Kidney epithelial cell (primary cell): ENCODE data around the gene MRC1. TPM values are rescaled to one million over a fixed set of nuclear protein-coding genes. Genes with fewer than 3 reads are reported as not detected.

Source experiments
- DNase-seq: peaks from one replicate; pipeline ENCODE4 v3.0.0-alpha.2; 2010; ENCODE audit warnings: low read depth
- H3K27me3 ChIP-seq: 2 replicates; pipeline ENCODE4 v1.6.0; 2011; ENCODE audit warnings: low read length; ENCODE audit not compliant: control insufficient read depth, insufficient read depth
- H3K36me3 ChIP-seq: 2 replicates; pipeline ENCODE4 v1.5.1; 2011; ENCODE audit warnings: low read length; ENCODE audit not compliant: control insufficient read depth, insufficient read depth
- H3K4me3 ChIP-seq: 2 replicates; pipeline ENCODE4 v1.5.1; 2011; ENCODE audit warnings: low read depth, mild to moderate bottlenecking, control low read depth, low read length
- total RNA-seq: library from RNA; depleted of rRNA; stranded (reverse); fragments of >200 nt; gene quantifications from 2 replicates; pipeline ENCODE4 v1.2.3, GENCODE V29; 2015
- TF ChIP-seq, protein P1 (sequence below): IDR thresholded peaks from 2 replicates; pipeline ENCODE4 v1.5.1; 2011; ENCODE audit warnings: mild to moderate bottlenecking, moderate library complexity, low read length, control low read depth, inconsistent platforms; ENCODE audit not compliant: insufficient read depth, poor library complexity, severe bottlenecking

The MRC1 gene
- total RNA-seq, 1 donor from 2014 or later = 0.29 TPM

DNA sequence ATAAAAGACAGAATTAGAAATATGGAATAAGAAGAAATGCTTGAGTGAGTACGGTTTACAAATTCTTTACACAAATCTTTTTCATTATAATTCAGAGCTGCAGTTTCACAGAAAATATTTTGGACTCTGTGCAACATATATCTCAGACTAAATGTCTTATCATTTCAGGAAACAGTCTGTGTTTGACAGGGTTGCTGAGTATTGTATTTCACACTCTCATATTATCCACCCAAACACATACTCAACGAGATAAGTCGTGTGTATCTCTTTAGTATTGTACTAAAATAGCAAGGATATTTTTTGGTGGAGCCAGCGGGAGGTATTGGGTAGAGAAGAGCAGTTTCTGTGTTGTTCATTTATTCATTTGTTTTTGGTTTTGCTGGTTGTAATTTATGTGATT, 103.6 kb downstream of the MRC1 start:
- no peak for DNase-seq
- Histone ChIP-seq H3K4me3 (no peak overlapping the region), H3K27me3 (no peaks in the 10 kb centered on the region), H3K36me3 (no peaks in the 10 kb centered on the region)
- TF ChIP-seq, protein P1, sequence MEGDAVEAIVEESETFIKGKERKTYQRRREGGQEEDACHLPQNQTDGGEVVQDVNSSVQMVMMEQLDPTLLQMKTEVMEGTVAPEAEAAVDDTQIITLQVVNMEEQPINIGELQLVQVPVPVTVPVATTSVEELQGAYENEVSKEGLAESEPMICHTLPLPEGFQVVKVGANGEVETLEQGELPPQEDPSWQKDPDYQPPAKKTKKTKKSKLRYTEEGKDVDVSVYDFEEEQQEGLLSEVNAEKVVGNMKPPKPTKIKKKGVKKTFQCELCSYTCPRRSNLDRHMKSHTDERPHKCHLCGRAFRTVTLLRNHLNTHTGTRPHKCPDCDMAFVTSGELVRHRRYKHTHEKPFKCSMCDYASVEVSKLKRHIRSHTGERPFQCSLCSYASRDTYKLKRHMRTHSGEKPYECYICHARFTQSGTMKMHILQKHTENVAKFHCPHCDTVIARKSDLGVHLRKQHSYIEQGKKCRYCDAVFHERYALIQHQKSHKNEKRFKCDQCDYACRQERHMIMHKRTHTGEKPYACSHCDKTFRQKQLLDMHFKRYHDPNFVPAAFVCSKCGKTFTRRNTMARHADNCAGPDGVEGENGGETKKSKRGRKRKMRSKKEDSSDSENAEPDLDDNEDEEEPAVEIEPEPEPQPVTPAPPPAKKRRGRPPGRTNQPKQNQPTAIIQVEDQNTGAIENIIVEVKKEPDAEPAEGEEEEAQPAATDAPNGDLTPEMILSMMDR = no peak

- Histone ChIP-seq H3K27me3 (no peaks in the 10 kb centered on the region), H3K4me3 (no peak overlapping the region), H3K36me3 (no peaks in the 10 kb centered on the region)
- TF ChIP-seq, protein P1 = no peak
- DNase-seq = no peak
Measured at GRCh38 chr10:17913604-17914003, 104.5 kb downstream of the MRC1 start.

DNA sequence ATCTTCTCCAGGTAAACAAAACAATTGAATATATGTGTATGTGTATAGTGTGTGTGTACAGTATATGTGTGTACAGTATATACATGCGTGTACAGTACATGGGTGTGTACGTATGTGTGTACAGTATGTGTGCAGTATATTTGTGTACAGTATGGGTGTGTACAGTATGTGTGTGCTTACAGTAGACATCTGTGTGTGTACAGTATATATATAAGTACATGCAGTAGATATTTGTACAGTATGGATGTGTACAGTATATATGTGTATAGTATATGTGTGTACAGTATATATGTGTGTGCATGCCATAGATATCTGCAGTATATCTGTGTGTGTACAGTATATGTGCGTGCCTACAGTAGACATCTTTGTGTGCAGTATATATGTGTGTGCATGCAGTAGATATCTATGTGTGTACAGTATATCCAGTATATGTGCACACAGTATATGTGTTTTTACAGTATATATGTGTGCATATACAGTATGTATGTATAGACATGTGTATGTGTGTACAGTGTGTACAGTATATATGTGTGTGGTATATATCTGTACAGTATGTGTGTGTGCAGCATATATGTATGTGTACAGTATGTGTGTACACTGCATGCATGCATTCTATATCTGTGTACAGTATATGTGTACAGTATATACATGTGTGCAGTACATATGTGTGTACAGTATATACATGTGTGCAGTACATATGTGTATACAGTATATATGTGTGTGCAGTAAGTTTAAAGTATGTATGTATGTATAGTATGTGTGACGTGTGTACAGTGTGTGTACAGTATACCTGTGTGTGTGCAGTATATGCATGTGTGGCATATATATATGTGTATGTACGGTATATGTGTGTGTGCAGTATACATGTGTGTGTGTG, 105.3 kb downstream of the MRC1 start:
- Histone ChIP-seq H3K27me3 (no peaks in the 10 kb centered on the region), H3K36me3 (no peaks in the 10 kb centered on the region), H3K4me3 (no peak overlapping the region)
- TF ChIP-seq, protein P1 = no peak
- DNase-seq = no peak

GRCh38 chr10:17915181-17915580, 106.0 kb downstream of the MRC1 start:
- TF ChIP-seq, protein P1 = no peak
- DNase-seq = no peak
- no peaks in the 10 kb centered on the region for H3K36me3 ChIP-seq

GRCh38 chr10:17918187-17918903, 109.2 kb downstream of the MRC1 start:
- no peak overlapping the region for H3K4me3 ChIP-seq
- no peaks in the 10 kb centered on the region for H3K27me3 ChIP-seq
- TF ChIP-seq, protein P1 = no peak
- DNase-seq = no peak
- no peaks in the 10 kb centered on the region for H3K36me3 ChIP-seq

More at GRCh38 chr10:17915181-17915580, 106.0 kb downstream of the MRC1 start:
- Histone ChIP-seq H3K27me3 (no peaks in the 10 kb centered on the region), H3K4me3 (no peak overlapping the region)
